GM19463 (cell line): ENCODE measurements around the gene ISYNA1.

Source experiments
- ATAC-seq: cut with Tn5 transposase; IDR thresholded peaks from one replicate; pipeline ENCODE4 v1.9.1; 2021; ENCODE audit warnings: mild to moderate bottlenecking, moderate library complexity; ENCODE audit not compliant: unreplicated experiment

The ISYNA1 gene

DNA sequence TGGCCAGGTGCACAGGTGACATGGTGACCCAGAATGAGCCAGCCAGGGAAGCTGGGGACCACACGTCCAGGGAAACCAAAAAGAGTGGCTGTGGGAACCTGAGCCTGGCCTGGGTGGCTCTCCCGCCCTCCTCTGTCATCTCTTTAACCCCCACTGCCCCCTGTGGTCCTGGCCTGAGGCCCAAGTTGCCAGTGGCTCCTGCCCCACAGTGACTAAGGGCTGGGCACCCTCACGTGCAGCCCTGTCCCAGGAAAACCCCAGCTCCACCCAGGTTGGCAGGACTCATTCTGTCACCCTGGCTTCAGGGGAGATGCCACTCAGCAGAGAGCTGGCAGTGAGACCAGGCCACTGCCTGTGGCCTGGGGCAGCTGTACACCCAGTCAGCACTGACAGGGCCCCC is 30.6 kb upstream of the ISYNA1 start:
- no peak for ATAC-seq

DNA sequence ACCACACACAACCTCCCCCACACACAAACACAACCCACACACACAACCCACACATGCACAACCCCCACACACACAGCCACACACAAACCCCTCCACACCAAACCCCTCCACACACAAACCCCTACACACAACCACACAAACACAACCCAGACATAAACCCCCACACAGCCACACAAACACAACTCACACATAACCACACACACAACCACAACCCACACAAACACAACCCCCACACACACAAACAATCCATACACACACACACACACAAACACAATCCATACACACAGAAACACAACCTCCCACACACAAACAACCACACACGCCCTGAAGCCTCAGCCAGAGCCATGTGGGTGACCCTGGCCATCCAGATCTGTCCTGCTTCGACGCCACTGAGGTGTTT is 30.0 kb upstream of the ISYNA1 start:
- ATAC-seq, result no peak

DNA sequence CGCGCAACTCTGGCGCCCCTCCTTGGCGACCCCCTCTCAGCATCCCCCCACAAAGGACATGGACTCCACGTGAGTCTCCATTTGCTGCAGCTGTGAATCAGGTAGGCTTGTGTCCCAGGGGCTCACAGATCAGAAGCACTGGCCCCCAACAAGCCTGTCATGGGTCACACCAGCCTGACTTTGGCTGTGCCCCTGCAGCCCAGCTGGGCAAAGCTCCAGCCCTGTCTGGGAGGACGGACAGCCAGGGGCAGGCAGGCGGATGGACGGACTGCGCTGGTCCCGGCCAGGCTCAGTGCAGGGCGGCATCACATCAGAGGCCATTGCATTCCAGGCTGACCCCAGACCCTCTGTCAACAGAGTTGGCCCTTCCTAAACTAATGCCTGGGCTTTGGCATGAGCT is 28.4 kb upstream of the ISYNA1 start:
- ATAC-seq, result no peak

DNA sequence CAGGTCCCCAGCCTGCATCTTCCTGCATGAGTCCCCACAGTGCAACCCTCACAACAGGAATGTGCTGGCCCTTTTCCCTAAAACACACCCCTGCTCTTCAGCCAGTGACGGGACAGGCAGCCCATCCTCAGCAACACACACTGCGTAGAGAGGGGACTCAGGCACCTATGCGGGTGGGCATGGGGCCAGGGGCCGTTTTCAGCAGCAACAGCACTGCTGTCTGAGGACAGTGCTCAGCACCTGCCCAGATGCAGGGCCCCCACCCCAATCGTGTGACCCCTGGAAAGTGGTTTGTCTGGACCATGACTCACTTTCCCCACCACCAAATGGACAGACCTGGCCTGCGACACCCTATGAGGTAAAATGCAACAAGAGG is 28.0 kb upstream of the ISYNA1 start:
- ATAC-seq, result no peak

DNA sequence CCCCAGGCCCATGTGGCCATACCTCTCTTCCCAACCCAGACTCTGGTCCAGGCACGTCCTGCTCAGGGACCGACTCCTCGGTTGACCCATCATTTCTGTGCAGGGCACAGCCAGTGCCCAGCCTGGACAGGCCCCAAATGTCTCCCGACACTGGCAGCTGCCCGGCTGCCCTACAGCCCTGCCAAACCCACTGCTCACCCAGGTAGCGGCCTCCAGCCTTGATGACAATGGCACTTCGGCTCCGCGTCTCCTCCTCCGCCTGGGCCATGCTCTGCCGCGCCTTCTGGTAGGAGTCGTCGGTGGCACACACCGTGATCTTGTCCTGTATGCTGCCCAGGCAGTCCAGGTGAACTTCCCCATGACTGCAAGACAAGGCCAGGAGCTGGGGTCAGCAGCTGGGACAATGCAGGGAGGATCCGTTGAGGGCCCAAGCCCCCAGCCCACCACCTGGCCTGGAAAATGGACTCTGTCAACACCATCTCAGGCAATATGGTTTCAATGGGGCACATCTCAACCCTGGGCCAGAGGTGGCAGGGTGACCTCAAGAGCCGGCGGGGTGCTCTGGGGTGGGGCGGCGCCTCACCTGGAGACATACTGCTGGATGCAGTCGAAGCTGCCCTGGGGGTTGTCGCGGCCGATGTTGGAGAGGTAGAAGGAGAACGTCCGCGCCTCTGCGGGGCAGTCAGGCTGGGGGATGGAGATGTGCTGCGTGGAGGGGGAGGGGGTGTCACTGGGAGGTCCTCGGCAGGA is 27.5 kb upstream of the ISYNA1 start:
- no peak for ATAC-seq

DNA sequence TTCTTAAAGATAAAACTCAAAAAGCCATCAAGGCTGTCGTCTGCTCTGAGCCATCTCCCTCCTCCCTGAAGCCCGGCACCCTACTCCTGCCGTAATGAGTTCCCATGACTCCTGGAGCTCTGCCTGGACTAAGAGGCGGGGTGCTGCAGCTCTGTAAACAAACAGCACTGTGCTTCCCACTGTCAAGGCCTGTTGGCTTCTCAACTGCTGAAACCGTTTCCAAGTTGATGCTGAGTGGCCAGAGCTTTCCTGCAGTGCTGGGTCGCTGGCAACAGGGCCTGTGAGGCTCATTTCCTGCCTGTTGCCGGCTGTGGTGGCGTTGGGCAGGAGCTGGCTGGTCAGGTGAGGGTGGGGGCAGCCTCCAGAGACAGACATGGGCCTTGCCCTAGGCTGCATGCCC is 26.7 kb upstream of the ISYNA1 start:
- ATAC-seq, result no peak

DNA sequence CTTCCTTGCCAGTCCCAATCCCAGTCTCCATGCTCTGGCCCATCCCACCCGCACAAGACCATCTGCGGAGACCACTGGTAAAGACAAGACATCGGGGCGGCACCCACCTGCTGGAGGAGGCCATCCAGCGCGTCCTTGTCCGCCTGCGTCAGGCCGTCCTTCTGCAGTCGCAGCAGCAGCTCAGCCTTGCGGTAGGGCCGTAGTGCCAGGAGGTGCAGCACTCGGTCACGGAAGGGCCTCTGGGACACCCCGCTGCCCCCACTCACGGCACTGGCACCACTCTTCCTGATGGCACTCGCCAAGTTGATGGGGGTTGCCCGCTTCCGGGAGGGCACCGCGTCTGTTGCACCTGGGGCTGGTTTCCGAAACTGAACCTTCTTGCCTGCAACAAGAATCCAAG is 23.5 kb upstream of the ISYNA1 start:
- no peak for ATAC-seq

DNA sequence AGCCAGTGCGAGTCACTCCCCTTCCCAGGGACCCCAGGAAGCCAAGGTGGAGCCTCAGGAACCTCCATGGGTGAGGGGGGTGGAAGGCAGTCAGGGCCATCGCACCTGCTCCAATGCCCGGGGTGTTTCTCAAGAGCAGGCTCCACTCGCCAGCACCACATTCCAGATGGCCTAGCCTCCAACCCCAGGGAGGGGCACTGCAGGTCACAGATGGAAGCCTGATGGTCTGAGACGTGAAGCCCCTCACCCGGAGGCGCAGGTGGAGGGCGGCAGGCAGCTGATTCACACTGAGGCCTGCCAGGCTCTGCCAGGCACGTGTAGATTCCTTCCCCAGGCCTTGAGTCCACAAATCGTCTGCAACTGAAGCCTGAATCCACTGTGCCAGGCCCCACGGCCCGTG is 23.0 kb upstream of the ISYNA1 start:
- ATAC-seq, result no peak

DNA sequence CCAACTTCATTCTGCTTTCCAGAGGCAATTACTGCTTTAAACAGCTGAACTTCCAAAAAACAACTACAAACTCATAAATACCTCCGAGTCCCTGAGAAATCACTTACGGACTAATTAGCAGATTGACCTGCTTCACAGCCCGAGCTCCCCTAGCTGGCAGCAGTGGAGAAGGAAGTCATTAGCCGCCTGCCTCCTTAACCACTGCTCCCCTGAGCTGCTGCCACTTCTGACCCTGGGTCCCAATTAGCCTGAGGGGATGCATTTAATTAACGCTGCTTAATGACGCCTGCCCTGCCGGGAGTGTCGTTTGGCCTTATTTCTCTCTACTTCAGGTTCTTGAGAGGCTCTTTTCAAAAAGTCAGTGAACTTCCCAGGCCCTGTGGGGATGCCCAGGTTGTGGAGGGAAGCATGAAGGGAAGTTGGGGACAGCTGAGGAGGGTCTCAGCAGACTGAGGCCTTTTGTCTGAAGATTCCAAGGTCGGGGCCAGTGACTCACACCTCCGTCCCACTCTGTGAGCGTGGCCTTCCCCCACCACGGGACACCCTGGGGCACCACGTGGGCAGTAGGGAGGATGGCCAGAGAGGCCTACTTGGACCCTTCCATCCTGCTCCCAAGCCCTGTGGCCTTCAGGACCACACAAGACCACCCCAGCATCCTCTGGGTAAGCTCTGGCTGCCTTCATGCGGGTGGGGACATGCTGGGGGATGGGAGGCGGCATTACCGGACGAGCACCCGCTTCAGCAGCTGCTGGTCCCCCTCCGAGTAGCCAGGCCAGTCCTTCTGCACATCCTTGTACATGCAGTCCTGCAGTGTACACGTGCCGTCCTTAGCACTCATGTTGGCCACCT is 19.8 kb upstream of the ISYNA1 start:
- no peak for ATAC-seq

DNA sequence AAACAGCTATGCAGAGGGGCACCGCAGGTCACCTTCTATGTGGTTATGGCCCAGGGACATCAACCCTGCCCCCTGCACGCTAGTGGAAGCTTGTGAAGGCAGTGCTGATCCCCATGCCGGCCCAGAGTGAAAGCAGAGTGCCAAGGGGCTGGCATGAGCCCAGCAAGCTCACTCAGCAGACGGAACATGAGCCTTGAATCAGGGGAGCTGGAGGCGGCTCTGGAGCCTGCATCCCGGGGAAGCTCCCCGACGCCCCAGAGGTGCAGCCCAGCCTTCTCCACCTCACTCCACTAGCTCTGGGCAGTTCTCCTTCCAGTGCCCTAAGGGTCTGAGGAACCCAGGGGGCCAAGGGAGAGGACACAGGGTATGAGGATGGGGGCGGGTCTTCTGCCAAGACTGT is 19.0 kb upstream of the ISYNA1 start:
- no peak for ATAC-seq

DNA sequence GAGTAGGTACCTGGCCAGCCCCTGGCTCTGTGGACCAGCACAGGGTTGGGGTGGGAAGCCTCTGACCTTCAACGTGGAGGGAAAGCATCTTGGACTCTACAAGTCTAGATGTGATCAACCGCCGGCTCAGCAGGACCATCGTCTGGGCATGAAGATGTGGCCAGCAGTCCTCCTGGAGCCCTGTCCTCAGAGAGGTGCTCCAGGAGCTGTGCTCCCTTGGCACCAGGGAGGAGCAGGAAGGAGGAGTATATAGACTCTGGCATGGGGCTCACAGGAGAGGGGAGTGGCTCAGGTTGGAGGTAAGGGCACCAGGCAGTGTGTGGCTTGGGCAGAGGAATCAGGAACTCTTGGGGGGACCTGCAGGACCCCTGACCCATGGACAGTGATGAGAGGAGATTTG is 18.3 kb upstream of the ISYNA1 start:
- no peak for ATAC-seq

DNA sequence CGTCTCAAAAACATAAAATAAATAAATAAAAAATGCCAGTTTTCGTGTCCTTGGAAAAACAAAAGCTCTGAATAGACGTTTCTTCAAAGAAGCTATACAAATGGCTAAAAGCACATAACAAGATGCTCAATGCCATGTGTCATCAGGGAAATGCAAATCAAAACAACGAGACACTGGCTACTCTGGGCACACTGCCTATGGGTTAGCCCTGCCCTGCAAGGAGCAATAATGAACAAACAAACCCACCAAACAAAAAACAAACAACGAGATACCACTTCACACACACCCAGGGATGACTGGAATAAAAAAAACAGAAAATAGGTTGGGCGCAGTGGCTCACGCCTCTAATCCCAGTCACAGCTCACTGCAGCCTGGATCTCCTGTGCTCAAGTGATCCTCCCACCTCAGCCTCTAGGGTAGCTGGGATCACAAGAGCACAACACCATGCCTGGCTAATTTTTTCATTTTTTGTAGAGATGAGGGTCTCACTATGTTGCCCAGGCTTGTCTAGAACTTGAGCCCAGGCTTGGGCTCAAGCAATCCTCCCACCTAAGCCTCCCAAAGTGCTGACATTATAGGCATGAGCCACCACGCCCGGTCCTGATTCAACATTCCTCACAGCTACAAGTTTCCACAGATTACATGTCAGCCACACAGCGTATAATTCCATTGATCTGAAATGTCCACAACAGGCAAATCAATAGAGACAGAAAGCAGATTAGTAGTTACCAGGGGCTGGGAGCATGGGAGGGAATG is 15.5 kb upstream of the ISYNA1 start:
- no peak for ATAC-seq

DNA sequence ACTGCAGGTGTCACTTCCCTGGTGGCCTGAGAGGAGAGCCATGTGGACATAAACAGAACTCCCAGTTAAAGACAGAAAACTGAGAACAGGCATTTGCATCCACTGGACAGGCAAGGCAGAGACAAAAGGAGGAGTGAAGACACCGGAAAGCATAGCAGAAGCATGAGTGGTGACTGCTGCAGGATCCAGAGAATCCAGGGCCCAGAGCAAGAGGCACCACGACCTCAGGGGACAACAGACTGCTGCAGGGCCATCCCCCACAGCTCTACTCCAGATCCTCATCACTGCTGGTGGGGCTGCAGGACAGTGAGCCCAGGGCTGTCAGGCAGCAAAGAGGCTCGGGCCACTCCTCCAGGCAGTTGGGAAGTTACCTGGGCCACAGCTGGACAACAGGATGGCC is 14.5 kb upstream of the ISYNA1 start:
- no peak for ATAC-seq

DNA sequence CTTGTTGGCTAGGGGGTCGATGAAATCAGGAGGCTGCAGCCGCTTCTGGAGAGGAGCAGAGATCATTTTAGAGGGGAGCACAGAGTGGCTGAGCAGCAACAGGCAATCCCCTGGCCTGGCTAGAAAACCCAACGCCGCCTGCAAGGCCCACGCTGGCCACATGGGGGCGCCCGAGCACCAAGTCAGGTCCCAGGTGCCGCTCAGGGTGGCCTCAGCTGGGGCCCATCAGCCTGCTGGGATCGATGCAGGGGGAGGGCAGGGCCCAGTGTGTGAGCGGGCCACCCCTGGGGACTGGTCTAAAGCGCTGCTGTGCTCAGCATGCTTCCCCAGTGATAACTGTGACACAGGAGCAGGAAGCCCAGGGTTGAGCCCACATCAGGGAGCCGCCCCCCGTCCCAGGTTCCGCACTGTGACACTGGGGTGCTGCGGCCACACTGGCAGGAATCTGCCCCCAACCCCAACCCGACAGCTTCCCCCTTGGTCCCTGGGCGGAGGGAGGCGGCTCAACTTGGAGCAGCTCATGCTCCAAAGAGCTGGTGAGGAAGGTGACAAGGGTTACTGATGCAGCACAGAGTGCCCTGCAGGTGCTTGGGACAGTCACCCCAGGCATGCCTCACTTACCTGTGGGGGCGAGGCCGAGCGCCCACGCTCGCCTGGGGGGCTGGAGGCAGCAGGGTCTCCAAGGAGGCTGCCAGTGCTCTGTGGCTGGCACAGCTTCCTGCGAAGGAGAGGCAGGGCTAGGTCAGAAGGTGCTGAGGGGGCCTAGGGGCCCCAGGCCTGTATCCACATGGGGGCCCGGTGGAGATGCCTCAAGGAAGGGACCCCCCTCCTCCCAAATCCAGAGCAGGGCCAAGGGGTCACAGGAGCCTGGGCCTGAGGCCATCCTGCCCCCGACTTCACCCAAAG is 13.3 kb upstream of the ISYNA1 start:
- no peak for ATAC-seq

DNA sequence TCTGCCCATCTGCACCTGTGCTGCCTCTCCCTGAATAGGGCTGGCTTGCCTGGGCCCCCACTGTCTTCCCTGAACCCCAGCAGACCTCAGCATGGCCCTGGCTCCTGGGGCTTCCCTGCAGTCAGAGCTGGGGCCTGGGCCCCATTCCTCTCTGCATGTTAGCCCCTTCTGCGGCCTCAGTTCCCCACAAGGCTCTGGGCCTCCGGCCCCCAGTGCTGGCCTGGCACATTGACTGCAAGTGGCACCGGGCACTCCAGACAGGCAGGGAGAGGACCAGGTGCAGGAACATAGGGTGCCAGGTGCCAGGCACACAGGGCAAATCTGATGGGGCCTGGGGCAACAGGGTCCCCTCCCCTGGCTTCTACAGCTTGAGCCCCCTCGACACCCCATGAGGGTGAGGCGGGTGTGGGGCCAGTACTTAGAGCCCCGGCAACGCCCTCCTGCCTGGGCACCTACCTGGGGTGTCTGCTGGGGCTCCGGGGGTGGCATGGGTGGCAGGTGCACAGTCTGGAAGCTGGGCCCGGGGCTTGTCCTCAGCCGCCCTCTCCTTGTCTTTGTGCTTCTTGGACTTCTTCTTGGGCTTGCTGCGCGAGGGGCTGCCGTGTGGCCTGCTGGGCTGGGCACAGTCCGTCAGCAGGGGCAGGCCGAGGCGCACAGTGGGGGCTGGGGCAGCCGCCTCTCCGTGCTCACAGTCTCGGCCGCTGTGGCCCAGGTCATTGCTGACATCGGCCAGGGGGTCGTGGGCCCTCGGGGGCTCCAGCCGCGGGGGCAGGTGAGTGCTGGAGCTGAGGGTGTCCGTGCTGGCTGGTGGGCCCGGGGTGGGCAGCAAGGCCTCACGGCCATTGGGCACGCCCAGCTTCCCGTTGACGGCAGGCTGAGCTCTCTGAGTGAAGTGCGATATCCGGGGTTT is 12.3 kb upstream of the ISYNA1 start:
- ATAC-seq, result no peak

DNA sequence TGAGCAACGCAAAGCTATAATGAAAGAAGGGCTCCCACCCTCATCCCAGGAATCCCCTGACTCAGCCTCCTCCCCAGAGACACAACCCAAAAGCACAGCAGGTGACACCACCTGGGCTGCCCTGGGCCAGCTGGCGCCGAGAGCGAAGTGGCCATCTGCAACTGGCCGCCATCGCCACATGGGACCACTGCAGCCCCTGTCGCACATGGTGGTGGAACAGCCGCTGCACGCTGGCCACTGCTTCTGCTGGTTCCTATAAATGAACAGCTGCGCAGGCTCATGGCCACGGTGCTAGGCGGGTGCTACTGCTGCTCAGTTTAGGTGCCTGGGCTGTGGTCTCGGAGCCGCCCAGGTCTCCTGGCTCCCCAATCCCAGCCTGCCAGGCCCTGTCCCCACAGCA is 11.6 kb upstream of the ISYNA1 start:
- ATAC-seq, result no peak

DNA sequence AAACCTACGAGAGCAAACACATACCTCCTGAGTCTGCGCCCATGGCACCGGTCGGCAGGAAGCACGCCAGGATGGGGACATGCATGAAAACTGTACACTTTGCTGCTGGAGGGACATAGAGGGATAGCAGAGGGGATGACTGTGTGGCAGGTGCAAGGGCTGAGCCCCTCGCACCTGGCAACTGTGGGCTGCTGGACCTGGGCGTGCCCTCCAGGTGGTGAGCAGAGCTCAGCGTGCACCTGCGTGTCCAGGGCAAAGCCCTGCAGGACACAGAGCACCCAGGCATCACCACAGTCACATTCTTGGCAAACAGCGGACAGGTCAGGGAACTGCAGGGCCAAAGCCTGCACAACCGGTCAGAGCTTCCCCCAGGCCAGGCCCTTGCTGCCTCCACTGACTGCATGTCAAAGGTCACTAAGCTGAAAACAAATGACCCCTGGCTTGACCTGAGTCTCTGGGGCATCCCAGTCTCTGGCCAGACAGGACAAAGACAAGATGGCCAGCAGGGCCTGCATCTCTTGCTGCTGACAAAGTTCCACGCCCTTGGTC is 9.0 kb upstream of the ISYNA1 start:
- no peak for ATAC-seq

DNA sequence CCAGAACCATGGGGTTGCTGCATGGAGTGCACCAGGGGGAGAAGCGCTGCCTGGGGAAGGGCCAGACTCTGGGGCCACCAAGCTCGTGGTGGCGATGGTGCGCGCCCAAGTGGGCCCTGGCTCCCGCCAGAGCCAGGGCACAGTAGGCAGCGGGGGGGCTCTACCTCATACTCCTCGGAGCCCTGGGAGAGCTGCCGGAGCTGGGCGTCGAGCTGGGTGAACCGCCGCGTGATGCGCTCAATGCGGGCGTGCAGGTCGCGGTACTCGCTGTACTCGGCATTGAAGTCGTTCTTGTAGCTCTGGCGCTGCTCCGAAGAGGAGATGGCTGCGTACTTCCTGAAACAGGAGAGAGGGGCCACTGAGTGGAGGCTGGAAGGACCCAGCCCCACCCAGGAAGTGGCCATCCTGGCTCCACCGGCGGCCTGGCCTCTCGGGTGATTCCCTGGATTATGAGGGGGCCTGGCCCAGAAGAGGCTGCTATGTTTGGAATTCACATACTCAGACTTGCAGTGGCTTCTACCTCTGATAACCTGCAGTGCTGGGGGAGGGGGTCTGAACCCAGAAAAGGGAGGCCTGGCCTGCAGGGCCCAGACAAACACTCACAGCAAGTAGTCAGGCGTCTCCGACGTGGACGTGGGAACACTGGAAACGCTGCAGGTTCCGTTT is 8.3 kb upstream of the ISYNA1 start:
- no peak for ATAC-seq
